Choroid plexus epithelial cell (primary cell): ENCODE results near the gene ARHGAP45.

Experiments used
- DNase-seq: peaks from one replicate; pipeline ENCODE4 v3.0.0-alpha.2; 2010; ENCODE audit warnings: low read depth
- H3K4me3 ChIP-seq: 2 replicates; pipeline ENCODE4 v1.5.1; 2011; ENCODE audit warnings: low read depth, mild to moderate bottlenecking, control low read depth, low read length, moderate library complexity
- CTCF ChIP-seq: conservative IDR thresholded peaks from 2 replicates; pipeline ENCODE4 v1.5.1; 2011; ENCODE audit warnings: low read depth, mild to moderate bottlenecking, control low read depth, inconsistent platforms, low read length, moderate library complexity

The ARHGAP45 gene

GRCh38 chr19:1087813-1088415 is 20.9 kb downstream of the ARHGAP45 start:
- no peak for TF ChIP-seq CTCF
- DNase-seq: no peak
- H3K4me3 ChIP-seq: no peak overlapping the region

- H3K4me3 ChIP-seq: no peak overlapping the region
- TF ChIP-seq CTCF: no peak
Measured at GRCh38 chr19:1088416-1089010, 21.5 kb downstream of the ARHGAP45 start.

GRCh38 chr19:1089126-1089771 is 22.3 kb downstream of the ARHGAP45 start:
- H3K4me3 ChIP-seq: no peak overlapping the region
- TF ChIP-seq CTCF: no peak
- no peak for DNase-seq

More at GRCh38 chr19:1088416-1089010, 21.5 kb downstream of the ARHGAP45 start:
- no peak for DNase-seq

- H3K4me3 ChIP-seq: no peak overlapping the region
- no peak for DNase-seq
Measured at GRCh38 chr19:1089891-1090290, 22.9 kb downstream of the ARHGAP45 start.

GRCh38 chr19:1090731-1091543 is 24.0 kb downstream of the ARHGAP45 start:
- DNase-seq: no peak
- H3K4me3 ChIP-seq: no peak overlapping the region
- no peak for TF ChIP-seq CTCF

More at GRCh38 chr19:1089891-1090290, 22.9 kb downstream of the ARHGAP45 start:
- TF ChIP-seq CTCF: no peak

GRCh38 chr19:1091544-1092175 is 24.7 kb downstream of the ARHGAP45 start:
- no peak overlapping the region for H3K4me3 ChIP-seq
- no peak for TF ChIP-seq CTCF
- DNase-seq: no peak
